GM12878 (cell line): Measurements from ENCODE around the gene SERINC5. TPM values are rescaled to one million over a fixed set of nuclear protein-coding genes. Genes with fewer than 3 reads are reported as not detected.

Source experiments
- ATAC-seq: fragments of 200-7000 bp; cut with Tn5 transposase; 3 replicates; pipeline ENCODE4 v1.9.1; 2020; ENCODE audit warnings: mild to moderate bottlenecking, moderate library complexity
- BruUV-seq: library from RNA; stranded (reverse); fragments of 400-500 nt; replicated peaks from 2 replicates; lab custom pipeline; 2021; lab: Mats Ljungman, UMichigan
- CTCF ChIA-PET: fragments of 300-600 bp; sonication (Branson Sonifier 250); formaldehyde crosslinking; extraction: SDS; loops from one replicate; lab custom pipeline; 2021; ENCODE audit warnings: inconsistent platforms; lab: Yijun Ruan, JAX
- POLR2A ChIA-PET: fragments of 350-600 bp; formaldehyde crosslinking; extraction: SDS; loops from one replicate; lab custom pipeline; 2021; ENCODE audit warnings: inconsistent platforms; lab: Charles Lee
- RAD21 ChIA-PET: fragments of 300-600 bp; sonication (Branson Sonifier 250); formaldehyde crosslinking; loops from one replicate; lab custom pipeline; 2023; ENCODE audit warnings: antibody characterized with exemption; ENCODE audit not compliant: unreplicated experiment; lab: Charles Lee
- SMC1A ChIA-PET: fragments of 300-600 bp; sonication (Branson Sonifier 250); formaldehyde crosslinking; loops from one replicate; lab custom pipeline; 2023; ENCODE audit not compliant: unreplicated experiment, uncharacterized antibody; lab: Charles Lee
- DNase-seq: peaks from one replicate; pipeline ENCODE4 v3.0.0-alpha.2; 2011; ENCODE audit warnings: low read depth, low spot score
- FAIRE-seq: peaks from 3 replicates; lab custom pipeline; 2011; peaks lifted over from hg19 to GRCh38; lab: Jason Lieb, UNC
- H2AFZ ChIP-seq: 2 replicates; pipeline ENCODE4 v1.6.0; 2011; ENCODE audit warnings: low read depth, low read length, control low read depth; ENCODE audit not compliant: control insufficient read depth
- H3K27ac ChIP-seq: 2 replicates; pipeline ENCODE4 v1.5.1; 2011; ENCODE audit warnings: control low read depth; ENCODE audit not compliant: control insufficient read depth, insufficient read depth
- H3K27me3 ChIP-seq, 2 experiments: replicated peaks in 1 of 2; 2 replicates each; pipeline versions ENCODE4 v1.6.0 to v1.6.1; 2011; ENCODE audit warnings: low read length in 1 of 2; ENCODE audit not compliant: control insufficient read depth in 2 of 2, insufficient read depth in 2 of 2
- H3K36me3 ChIP-seq, 2 experiments: 2 replicates each; pipeline ENCODE4 v1.5.1; 2011; ENCODE audit warnings: low read length in 1 of 2; ENCODE audit not compliant: control insufficient read depth in 2 of 2, insufficient read depth in 2 of 2
- H3K4me1 ChIP-seq: 2 replicates; pipeline ENCODE4 v1.6.1; 2011; ENCODE audit warnings: mild to moderate bottlenecking, low read length, moderate library complexity, mixed read lengths; ENCODE audit not compliant: control insufficient read depth, insufficient read depth
- H3K4me2 ChIP-seq: 2 replicates; pipeline ENCODE4 v1.6.0; 2011; ENCODE audit warnings: control low read depth; ENCODE audit not compliant: control insufficient read depth, insufficient read depth
- H3K4me3 ChIP-seq: fragments of 200-600 bp; sonication (generic); 2 replicates; pipeline ENCODE4 v1.5.1; 2016
- H3K79me2 ChIP-seq: 2 replicates; pipeline ENCODE4 v1.6.0; 2011; ENCODE audit warnings: low read length; ENCODE audit not compliant: control insufficient read depth, insufficient read depth
- H3K9ac ChIP-seq: 2 replicates; pipeline ENCODE4 v1.8.0; 2011; ENCODE audit warnings: low read length, control low read depth, mixed read lengths; ENCODE audit not compliant: control insufficient read depth, insufficient read depth
- H3K9me3 ChIP-seq: replicated peaks from 3 replicates; pipeline ENCODE4 v1.5.1; 2011; ENCODE audit warnings: mild to moderate bottlenecking, low read length; ENCODE audit not compliant: control insufficient read depth, insufficient read depth
- H4K20me1 ChIP-seq: 2 replicates; pipeline ENCODE4 v1.6.0; 2011; ENCODE audit not compliant: control insufficient read depth, insufficient read depth
- CEBPB ChIP-seq, 2 experiments: fragments of 150-350 bp in 1 of 2; IDR thresholded peaks; 2 replicates each; pipeline ENCODE4 v1.6.1; 2012 to 2014; ENCODE audit warnings: low read depth in 2 of 2, low read length in 2 of 2, borderline replicate concordance in 1 of 2, inconsistent platforms in 1 of 2
- HSF1 ChIP-seq: fragments of 150-350 bp; IDR thresholded peaks from 2 replicates; pipeline ENCODE4 v1.6.1; 2014; ENCODE audit warnings: mild to moderate bottlenecking, low read depth, low read length
- MEF2B ChIP-seq: fragments of 450-650 bp; IDR thresholded peaks from 2 replicates; pipeline ENCODE4 v1.6.1; 2018; ENCODE audit warnings: mild to moderate bottlenecking, moderate library complexity; ENCODE audit not compliant: partially characterized antibody, poor library complexity, severe bottlenecking
- MYC ChIP-seq: IDR thresholded peaks from 2 replicates; pipeline ENCODE4 v1.6.1; 2011; ENCODE audit warnings: mild to moderate bottlenecking, low read length, moderate library complexity, inconsistent platforms; ENCODE audit not compliant: insufficient read depth, insufficient replicate concordance, insufficient read length, severe bottlenecking
- SIX5 ChIP-seq: IDR thresholded peaks from 2 replicates; pipeline ENCODE4 v1.6.1; 2011; ENCODE audit warnings: mild to moderate bottlenecking, low read depth, low read length, moderate library complexity; ENCODE audit not compliant: severe bottlenecking
- WGBS: methylation state at CpG from one replicate; pipeline ENCODE4 v1.1.6; 2016; ENCODE audit warnings: low lambda C conversion rate; ENCODE audit not compliant: insufficient replicate concordance, insufficient coverage; ENCODE audit errors: missing lambda C conversion rate; 5-methylcytosine and 5-hydroxymethylcytosine counted together
- in situ Hi-C: fragments of 300-500 bp; cut with MboI; formaldehyde crosslinking; loops from 9 replicates; pipeline ENCODE4 v1.14.3; 2018; ENCODE audit warnings: mixed read lengths
- intact Hi-C: fragments of 100-400 bp; cut with micrococcal nuclease; formaldehyde crosslinking; loops from one replicate; pipeline ENCODE4 v1.14.2; 2022; ENCODE audit not compliant: unreplicated experiment
- polyA plus RNA-seq, 11 experiments: library from polyadenylated mRNA; depleted of rRNA in 4 of 11; unstranded in 6 of 11; stranded (reverse) in 5 of 11; fragments of >200 nt; fragmentation: Nextera tagmentation in 4 of 11; fragmentation: Illumina TruSeq in 1 of 11; extraction: Ambion mirVana in 4 of 11; extraction: Trizol in 1 of 11; gene quantifications; 1 replicate in 1 of 11; 2 replicates in 10 of 11; pipeline versions ENCODE4 v1.2.1 to v1.2.3, GENCODE V29; 2011 to 2016; ENCODE audit warnings: inconsistent platforms in 2 of 11, missing spikeins in 2 of 11, low read depth in 1 of 11
- total RNA-seq, 4 experiments: library from RNA; depleted of rRNA in 3 of 4; stranded (reverse); fragments of >200 nt in 3 of 4; fragmentation: Illumina TruSeq in 1 of 4; extraction: Trizol in 1 of 4; gene quantifications; 2 replicates each; pipeline versions ENCODE4 v1.2.1 to v1.2.3, GENCODE V29; 2013 to 2021

The SERINC5 gene
- total and polyA plus RNA-seq, 10 of the 15 experiments (the other 5 are each of a cell fraction or from before 2014, with no cell fraction given) = 0.66 to 7.0 (median 2.8) TPM

DNA sequence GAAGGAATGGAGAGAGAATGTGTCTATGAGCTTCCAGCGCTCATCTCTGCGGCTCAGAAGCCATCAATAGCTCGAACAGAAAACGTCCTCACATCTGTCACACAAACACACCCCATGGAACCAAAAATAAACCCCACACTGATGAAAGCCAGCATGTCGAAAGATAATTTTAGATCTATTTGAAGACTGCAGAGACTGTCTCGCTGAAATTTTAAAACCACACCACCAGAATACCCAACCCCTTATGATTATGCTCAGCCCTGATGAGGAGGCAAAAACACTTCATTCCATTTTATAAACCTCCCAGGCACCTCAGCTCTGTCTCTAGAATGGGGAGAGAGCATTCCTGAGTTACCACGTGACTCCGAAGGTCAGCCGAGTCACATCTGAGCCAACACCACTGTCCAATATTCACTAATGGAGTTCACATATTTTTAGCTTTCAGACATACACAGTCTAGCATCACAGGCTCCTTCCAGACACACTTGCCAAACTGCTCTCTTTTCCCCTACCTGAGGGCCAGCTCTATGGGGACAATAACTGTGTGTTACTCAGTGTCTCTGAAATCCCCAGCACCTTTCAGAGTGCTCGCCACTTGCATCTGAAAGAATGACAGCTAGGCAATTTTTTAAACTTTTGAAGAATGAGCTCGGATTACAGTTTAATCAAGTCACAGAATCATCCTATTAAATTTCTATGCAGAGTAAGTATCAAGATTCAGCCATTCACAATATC, 63.2 kb downstream of the SERINC5 start:
- WGBS = 64% methylated on average over 11 of the region's 11 CpGs
- no TSS peak for BruUV-seq
- Histone ChIP-seq H3K79me2 (no peaks in the 10 kb centered on the region), H3K27ac (no peak overlapping the region), H3K4me3 (no peak overlapping the region), H3K27me3 (no peaks in the 10 kb centered on the region), H3K4me2 (0 out of 2 replicates have a peak overlapping the region, but pooled peaks have one; percentile 7), H3K4me1 (peaks cover 18% of the 10 kb centered on the region; the same call in 1 of the 2 replicates), H3K9me3 (no peaks in the 10 kb centered on the region), H3K36me3 (no peaks in the 10 kb centered on the region), H2AFZ (no peak overlapping the region; the same call in 1 of the 2 replicates), H4K20me1 (no peaks in the 10 kb centered on the region), H3K9ac (no peak overlapping the region)
- FAIRE-seq (no peak), ATAC-seq (no peak), DNase-seq (no peak)
- CTCF ChIA-PET = interaction anchor here (0.9 to 1.8 kb wide), 3 partner anchors 10 to 101 kb away, joined by 3 to 9 read pairs (median 3); partner anchors contain the start of gene SERINC5
- SMC1A ChIA-PET = interaction anchor here (0.8 to 2.5 kb wide), 12 partner anchors 9 to 101 kb away, joined by 3 to 14 read pairs (median 4); no protein-coding TSS in a partner anchor
- in situ Hi-C loops = no loop called here
- no peak for TF ChIP-seq MYC
- TF ChIP-seq HSF1 = no peak
- no peak for TF ChIP-seq CEBPB (IDR thresholded peaks at IDR 0.05; ENCODE audit: borderline replicate concordance in 1 of 2, low read depth in 2 of 2, low read length in 2 of 2)
- TF ChIP-seq SIX5 = no peak
- peak; percentile 54 for TF ChIP-seq MEF2B
- intact Hi-C loops = no loop called here
- RAD21 ChIA-PET = interaction anchor here (0.7 to 2.6 kb wide), 9 partner anchors 10 to 101 kb away, joined by 3 to 14 read pairs (median 4); partner anchors contain the start of gene SERINC5
- POLR2A ChIA-PET = interaction anchor here (0.6 to 2.6 kb wide), 5 partner anchors 9 to 1462 kb away, joined by 3 to 12 read pairs (median 4); partner anchors contain the start of gene SERINC5
